Ishikawa (cell line): Measurements from ENCODE around the gene MTX1.

Experiments used
- CEBPB ChIP-seq: IDR thresholded peaks from 2 replicates; pipeline ENCODE4 v1.6.1; 2012
- CREB1 ChIP-seq: IDR thresholded peaks from 2 replicates; pipeline ENCODE4 v1.6.1; 2012; ENCODE audit warnings: low read depth
- EGR1 ChIP-seq: IDR thresholded peaks from 2 replicates; pipeline ENCODE4 v1.6.1; 2012
- EP300 ChIP-seq: IDR thresholded peaks from 2 replicates; pipeline ENCODE4 v1.6.1; 2012; ENCODE audit warnings: borderline replicate concordance
- FOXM1 ChIP-seq: IDR thresholded peaks from 2 replicates; pipeline ENCODE4 v1.6.1; 2012; ENCODE audit warnings: low read depth, borderline replicate concordance
- MAX ChIP-seq: IDR thresholded peaks from 2 replicates; pipeline ENCODE4 v1.6.1; 2012
- NFIC ChIP-seq: IDR thresholded peaks from 2 replicates; pipeline ENCODE4 v1.6.1; 2012
- RAD21 ChIP-seq: IDR thresholded peaks from 2 replicates; pipeline ENCODE4 v1.6.1; 2012; ENCODE audit warnings: low read depth
- TAF1 ChIP-seq: IDR thresholded peaks from 2 replicates; pipeline ENCODE4 v1.6.1; 2012; ENCODE audit warnings: low read depth, mild to moderate bottlenecking
- TCF12 ChIP-seq: IDR thresholded peaks from 2 replicates; pipeline ENCODE4 v1.6.1; 2012; ENCODE audit warnings: low read depth
- ZBTB7A ChIP-seq: IDR thresholded peaks from 2 replicates; pipeline ENCODE4 v1.6.1; 2012; ENCODE audit warnings: low read depth
- TF ChIP-seq, protein P1 (sequence below): IDR thresholded peaks from 2 replicates; pipeline ENCODE4 v1.6.1; 2012
- TF ChIP-seq, protein P2 (sequence below): IDR thresholded peaks from 2 replicates; pipeline ENCODE4 v1.6.1; 2012; ENCODE audit warnings: low read depth, mild to moderate bottlenecking

DNA sequence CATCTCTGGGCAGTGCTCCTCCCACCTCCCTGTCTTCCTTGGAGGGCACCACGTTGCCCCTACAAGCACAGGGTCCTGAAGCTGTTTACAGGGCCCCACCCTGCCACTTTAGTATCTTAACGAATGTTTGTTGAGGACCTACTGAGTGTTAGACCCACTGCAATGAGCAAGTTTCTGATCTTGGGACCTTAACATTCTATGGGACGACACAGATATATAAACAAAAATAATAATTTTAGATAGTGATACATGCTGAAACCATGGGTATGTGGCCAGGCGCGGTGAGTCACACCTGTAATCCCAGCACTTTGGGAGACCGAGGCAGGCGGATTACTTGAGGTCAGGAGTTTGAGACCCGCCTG lies 36.6 kb downstream of the MTX1 start:
- no peak for TF ChIP-seq FOXM1
- no peak for TF ChIP-seq RAD21
- no peak for TF ChIP-seq MAX
- no peak for TF ChIP-seq EP300
- no peak for TF ChIP-seq ZBTB7A
- no peak for TF ChIP-seq CREB1
- TF ChIP-seq, protein P1, sequence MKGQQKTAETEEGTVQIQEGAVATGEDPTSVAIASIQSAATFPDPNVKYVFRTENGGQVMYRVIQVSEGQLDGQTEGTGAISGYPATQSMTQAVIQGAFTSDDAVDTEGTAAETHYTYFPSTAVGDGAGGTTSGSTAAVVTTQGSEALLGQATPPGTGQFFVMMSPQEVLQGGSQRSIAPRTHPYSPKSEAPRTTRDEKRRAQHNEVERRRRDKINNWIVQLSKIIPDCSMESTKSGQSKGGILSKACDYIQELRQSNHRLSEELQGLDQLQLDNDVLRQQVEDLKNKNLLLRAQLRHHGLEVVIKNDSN: no peak
- no peak for TF ChIP-seq TAF1
- TF ChIP-seq CEBPB: no peak
- no peak for TF ChIP-seq TCF12
- no peak for TF ChIP-seq NFIC
- TF ChIP-seq, protein P2, sequence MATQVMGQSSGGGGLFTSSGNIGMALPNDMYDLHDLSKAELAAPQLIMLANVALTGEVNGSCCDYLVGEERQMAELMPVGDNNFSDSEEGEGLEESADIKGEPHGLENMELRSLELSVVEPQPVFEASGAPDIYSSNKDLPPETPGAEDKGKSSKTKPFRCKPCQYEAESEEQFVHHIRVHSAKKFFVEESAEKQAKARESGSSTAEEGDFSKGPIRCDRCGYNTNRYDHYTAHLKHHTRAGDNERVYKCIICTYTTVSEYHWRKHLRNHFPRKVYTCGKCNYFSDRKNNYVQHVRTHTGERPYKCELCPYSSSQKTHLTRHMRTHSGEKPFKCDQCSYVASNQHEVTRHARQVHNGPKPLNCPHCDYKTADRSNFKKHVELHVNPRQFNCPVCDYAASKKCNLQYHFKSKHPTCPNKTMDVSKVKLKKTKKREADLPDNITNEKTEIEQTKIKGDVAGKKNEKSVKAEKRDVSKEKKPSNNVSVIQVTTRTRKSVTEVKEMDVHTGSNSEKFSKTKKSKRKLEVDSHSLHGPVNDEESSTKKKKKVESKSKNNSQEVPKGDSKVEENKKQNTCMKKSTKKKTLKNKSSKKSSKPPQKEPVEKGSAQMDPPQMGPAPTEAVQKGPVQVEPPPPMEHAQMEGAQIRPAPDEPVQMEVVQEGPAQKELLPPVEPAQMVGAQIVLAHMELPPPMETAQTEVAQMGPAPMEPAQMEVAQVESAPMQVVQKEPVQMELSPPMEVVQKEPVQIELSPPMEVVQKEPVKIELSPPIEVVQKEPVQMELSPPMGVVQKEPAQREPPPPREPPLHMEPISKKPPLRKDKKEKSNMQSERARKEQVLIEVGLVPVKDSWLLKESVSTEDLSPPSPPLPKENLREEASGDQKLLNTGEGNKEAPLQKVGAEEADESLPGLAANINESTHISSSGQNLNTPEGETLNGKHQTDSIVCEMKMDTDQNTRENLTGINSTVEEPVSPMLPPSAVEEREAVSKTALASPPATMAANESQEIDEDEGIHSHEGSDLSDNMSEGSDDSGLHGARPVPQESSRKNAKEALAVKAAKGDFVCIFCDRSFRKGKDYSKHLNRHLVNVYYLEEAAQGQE: no peak
- TF ChIP-seq EGR1: no peak
